OCI-LY7 (cell line): ENCODE data around the gene PLIN5. TPM values are rescaled to one million over a fixed set of nuclear protein-coding genes. Genes with fewer than 3 reads are reported as not detected.
A peak's percentile ranks its signal among the peaks of the same experiment; 100 is the strongest.

ENCODE experiments used
- BruUV-seq: library from RNA; stranded (reverse); fragments of 400-500 nt; replicated peaks from 2 replicates; lab custom pipeline; 2021; lab: Mats Ljungman, UMichigan
- CTCF ChIA-PET: fragments of 300-600 bp; sonication (Branson Sonifier 250); formaldehyde crosslinking; loops from one replicate; lab custom pipeline; 2022; ENCODE audit warnings: antibody characterized with exemption; ENCODE audit not compliant: unreplicated experiment; lab: Charles Lee
- POLR2A ChIA-PET: fragments of 300-600 bp; sonication (Branson Sonifier 250); formaldehyde crosslinking; loops from one replicate; lab custom pipeline; 2022; ENCODE audit warnings: antibody characterized with exemption; lab: Charles Lee
- DNase-seq: peaks from one replicate; pipeline ENCODE4 v3.0.0-alpha.2; 2015; ENCODE audit warnings: low spot score
- H2AFZ ChIP-seq: fragments of 200-600 bp; sonication (generic), shearing (Covaris generic); 2 replicates; pipeline ENCODE4 v1.6.1; 2014; ENCODE audit warnings: mild to moderate bottlenecking, antibody characterized with exemption, low read length, moderate library complexity
- H3K27ac ChIP-seq: fragments of 200-600 bp; sonication (generic); 2 replicates; pipeline ENCODE4 v1.5.1; 2014; ENCODE audit warnings: mixed run types, low read depth, mild to moderate bottlenecking, moderate library complexity, low read length, inconsistent platforms; ENCODE audit not compliant: poor library complexity, severe bottlenecking
- H3K36me3 ChIP-seq: fragments of 200-600 bp; sonication (generic); 2 replicates; pipeline ENCODE4 v1.6.1; 2014; ENCODE audit warnings: mild to moderate bottlenecking, antibody characterized with exemption, low read length, moderate library complexity, mixed read lengths; ENCODE audit not compliant: insufficient read depth
- H3K4me1 ChIP-seq: fragments of 200-600 bp; sonication (generic); 2 replicates; pipeline ENCODE4 v1.5.1; 2014; ENCODE audit warnings: mild to moderate bottlenecking, low read length; ENCODE audit not compliant: insufficient read depth, poor library complexity, severe bottlenecking
- H3K4me2 ChIP-seq: fragments of 200-600 bp; sonication (generic); 2 replicates; pipeline ENCODE4 v1.6.1; 2014; ENCODE audit warnings: mild to moderate bottlenecking, low read length
- H3K4me3 ChIP-seq: fragments of 200-600 bp; sonication (generic); 2 replicates; pipeline ENCODE4 v1.5.1; 2014; ENCODE audit warnings: mild to moderate bottlenecking, low read depth, low read length; ENCODE audit not compliant: poor library complexity, severe bottlenecking
- H3K79me2 ChIP-seq: fragments of 200-600 bp; sonication (generic); 2 replicates; pipeline ENCODE4 v1.6.1; 2016; ENCODE audit warnings: low read depth, mild to moderate bottlenecking, low read length, moderate library complexity, mixed read lengths; ENCODE audit not compliant: insufficient read depth
- H3K9me2 ChIP-seq: fragments of 200-600 bp; sonication (generic); 2 replicates; pipeline ENCODE4 v1.6.1; 2016; ENCODE audit warnings: mild to moderate bottlenecking, low read length, mixed read lengths; ENCODE audit not compliant: insufficient read depth
- H3K9me3 ChIP-seq: fragments of 200-600 bp; sonication (generic); 2 replicates; pipeline ENCODE4 v1.6.1; 2014; ENCODE audit warnings: mild to moderate bottlenecking, mixed run types, low read length, mixed read lengths
- H4K20me1 ChIP-seq: fragments of 200-600 bp; sonication (generic); 2 replicates; pipeline ENCODE4 v1.6.1; 2014; ENCODE audit warnings: mild to moderate bottlenecking, antibody characterized with exemption, low read length, moderate library complexity, mixed read lengths; ENCODE audit not compliant: insufficient read depth
- EZH2phosphoT487 ChIP-seq: fragments of 200-600 bp; sonication (generic); IDR thresholded peaks from 2 replicates; pipeline ENCODE4 v1.6.1; 2018; ENCODE audit warnings: low read depth, borderline replicate concordance, mild to moderate bottlenecking, mixed run types, antibody characterized with exemption, low read length, moderate library complexity, mixed read lengths
- intact Hi-C: fragments of 100-400 bp; cut with micrococcal nuclease; formaldehyde crosslinking; loops from one replicate; pipeline ENCODE4 v1.10.0; 2022; ENCODE audit not compliant: unreplicated experiment
- total RNA-seq, 2 experiments: library from RNA; depleted of rRNA in 1 of 2; stranded (reverse); fragments of >200 nt in 1 of 2; shearing (Covaris generic) in 1 of 2; gene quantifications; 2 replicates each; pipeline ENCODE4 v1.2.3, GENCODE V29; 2014 to 2022
- TF ChIP-seq, protein P1 (sequence below): fragments of 200-600 bp; sonication (generic); conservative IDR thresholded peaks from 2 replicates; pipeline ENCODE4 v1.5.1; 2014; ENCODE audit warnings: mild to moderate bottlenecking, antibody characterized with exemption, low read length, moderate library complexity, mixed read lengths

The PLIN5 gene
- total RNA-seq, 2 experiments from 2014 or later = 0.85 to 1.9 TPM

DNA sequence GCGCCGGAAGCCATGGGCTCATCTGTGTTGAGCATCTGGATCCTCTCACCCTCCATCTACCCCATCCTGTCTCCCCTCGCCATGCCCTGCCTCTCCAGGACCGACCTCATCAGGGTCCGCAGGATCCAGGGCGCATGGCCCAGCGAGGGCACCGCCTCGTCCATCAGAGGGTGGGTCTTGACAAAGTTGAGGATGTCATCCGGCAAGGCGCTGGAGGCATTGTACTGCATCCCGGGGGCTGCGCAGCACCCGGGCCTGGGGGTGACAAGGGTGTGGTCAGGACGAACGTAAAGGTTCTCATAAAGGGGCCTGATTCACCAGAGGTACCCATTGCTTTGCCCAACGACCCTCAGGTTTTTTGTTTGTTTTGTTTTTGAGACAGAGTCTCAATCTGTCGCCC lies 15.0 kb upstream of the PLIN5 start:
- Histone ChIP-seq H3K36me3 (no peaks in the 10 kb centered on the region), H3K9me3 (no peaks in the 10 kb centered on the region), H3K27ac (no peak overlapping the region), H3K9me2 (no peaks in the 10 kb centered on the region), H3K79me2 (no peaks in the 10 kb centered on the region), H4K20me1 (no peaks in the 10 kb centered on the region), H3K4me3 (no peak overlapping the region), H3K4me2 (no peak overlapping the region), H3K4me1 (no peaks in the 10 kb centered on the region), H2AFZ (no peak overlapping the region)
- no TSS peak for BruUV-seq
- intact Hi-C loops = no loop called here
- TF ChIP-seq, protein P1, sequence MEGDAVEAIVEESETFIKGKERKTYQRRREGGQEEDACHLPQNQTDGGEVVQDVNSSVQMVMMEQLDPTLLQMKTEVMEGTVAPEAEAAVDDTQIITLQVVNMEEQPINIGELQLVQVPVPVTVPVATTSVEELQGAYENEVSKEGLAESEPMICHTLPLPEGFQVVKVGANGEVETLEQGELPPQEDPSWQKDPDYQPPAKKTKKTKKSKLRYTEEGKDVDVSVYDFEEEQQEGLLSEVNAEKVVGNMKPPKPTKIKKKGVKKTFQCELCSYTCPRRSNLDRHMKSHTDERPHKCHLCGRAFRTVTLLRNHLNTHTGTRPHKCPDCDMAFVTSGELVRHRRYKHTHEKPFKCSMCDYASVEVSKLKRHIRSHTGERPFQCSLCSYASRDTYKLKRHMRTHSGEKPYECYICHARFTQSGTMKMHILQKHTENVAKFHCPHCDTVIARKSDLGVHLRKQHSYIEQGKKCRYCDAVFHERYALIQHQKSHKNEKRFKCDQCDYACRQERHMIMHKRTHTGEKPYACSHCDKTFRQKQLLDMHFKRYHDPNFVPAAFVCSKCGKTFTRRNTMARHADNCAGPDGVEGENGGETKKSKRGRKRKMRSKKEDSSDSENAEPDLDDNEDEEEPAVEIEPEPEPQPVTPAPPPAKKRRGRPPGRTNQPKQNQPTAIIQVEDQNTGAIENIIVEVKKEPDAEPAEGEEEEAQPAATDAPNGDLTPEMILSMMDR = no peak
- no peak for TF ChIP-seq EZH2phosphoT487
- DNase-seq = no peak
- ChIA-PET POLR2A (no interaction called here), CTCF (interaction anchor here (0.5 kb wide), 1 partner anchor 15 kb away, joined by 3 read pairs; the partner anchor contains the start of gene PLIN5)

DNA sequence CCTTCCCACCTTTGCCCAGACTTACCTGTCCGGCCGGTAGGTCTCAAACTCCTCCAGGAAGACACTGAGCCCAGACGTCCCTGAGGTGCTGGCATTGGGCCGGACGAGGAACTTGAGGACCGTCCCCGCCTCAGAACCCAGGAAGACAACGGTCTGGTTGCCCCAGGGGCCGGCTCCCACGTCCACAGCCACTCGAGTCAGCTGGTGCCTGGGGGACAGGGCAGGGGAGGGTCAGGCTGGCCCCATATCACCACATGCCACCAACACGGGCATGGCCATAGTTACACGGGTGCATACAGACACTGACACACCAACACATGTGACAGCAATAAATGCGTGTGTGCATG lies 13.2 kb upstream of the PLIN5 start:
- H3K36me3 ChIP-seq = no peaks in the 10 kb centered on the region
- CTCF ChIA-PET = no interaction called here
- no peak overlapping the region for H3K4me2 ChIP-seq
- H3K79me2 ChIP-seq = no peaks in the 10 kb centered on the region
- no peak overlapping the region for H3K27ac ChIP-seq
- DNase-seq = no peak
- H4K20me1 ChIP-seq = no peaks in the 10 kb centered on the region
- TF ChIP-seq EZH2phosphoT487 = no peak
- no peak overlapping the region for H3K4me3 ChIP-seq
- BruUV-seq = no TSS peak
- no peaks in the 10 kb centered on the region for H3K4me1 ChIP-seq
- POLR2A ChIA-PET = no interaction called here
- intact Hi-C loops = no loop called here
- H3K9me3 ChIP-seq = no peaks in the 10 kb centered on the region
- H2AFZ ChIP-seq = no peak overlapping the region
- H3K9me2 ChIP-seq = no peaks in the 10 kb centered on the region

DNA sequence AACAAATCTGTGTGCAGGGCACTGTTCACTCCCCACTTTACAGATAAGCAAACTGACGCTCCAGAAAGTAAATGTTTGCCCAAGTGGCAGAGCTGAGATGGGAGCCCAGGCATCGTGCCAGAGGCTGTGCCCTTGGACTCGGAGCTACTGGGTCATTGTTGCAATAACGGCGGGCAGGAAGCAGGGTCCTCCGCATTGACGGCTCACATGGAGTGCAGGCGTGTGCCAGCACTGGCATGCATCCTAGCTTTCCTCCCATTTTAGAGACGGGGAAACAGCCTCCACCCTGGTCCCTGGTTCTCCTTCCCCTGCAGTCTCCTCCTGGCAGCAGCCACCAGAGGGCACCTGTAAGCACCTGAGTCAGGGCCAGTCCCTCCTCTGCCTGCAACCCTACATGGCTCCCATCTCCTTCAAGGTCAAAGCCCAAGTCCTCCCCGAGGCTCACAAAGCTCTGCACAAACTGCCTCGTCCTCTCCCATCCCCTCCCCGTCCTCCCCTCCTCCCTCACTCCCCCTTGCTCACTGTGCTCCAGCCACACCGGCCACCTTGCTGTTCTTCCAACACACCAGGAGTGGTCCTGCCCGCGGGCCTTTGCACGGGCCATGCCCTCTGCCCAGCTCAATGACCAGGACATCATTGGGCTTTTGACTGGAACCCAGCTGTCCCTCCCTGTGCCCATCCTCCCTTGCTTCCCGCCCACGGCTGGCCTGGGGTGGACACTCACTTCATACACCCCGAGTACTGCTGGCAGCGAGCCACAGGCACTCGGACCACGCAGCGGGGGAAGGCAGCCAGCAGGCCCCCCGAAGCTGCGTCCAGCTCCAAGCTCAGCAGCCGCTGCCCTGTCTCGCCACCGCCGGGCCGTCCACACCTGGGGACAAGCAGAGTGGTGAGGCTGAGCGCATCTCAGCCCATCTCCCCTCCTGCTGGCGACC lies 12.5 kb upstream of the PLIN5 start:
- DNase-seq = peak; percentile 28
- H3K9me3 ChIP-seq = no peaks in the 10 kb centered on the region
- intact Hi-C loops = no loop called here
- ChIA-PET CTCF (interaction anchor here (0.7 kb wide), 1 partner anchor 18 kb away, joined by 3 read pairs; no protein-coding TSS in a partner anchor), POLR2A (no interaction called here)
- no peak overlapping the region for H2AFZ ChIP-seq
- no peak overlapping the region for H3K27ac ChIP-seq
- H4K20me1 ChIP-seq = no peaks in the 10 kb centered on the region
- H3K4me1 ChIP-seq = no peaks in the 10 kb centered on the region
- H3K4me2 ChIP-seq = no peak overlapping the region
- BruUV-seq = no TSS peak
- TF ChIP-seq, protein P1 = peak; percentile 67
- TF ChIP-seq EZH2phosphoT487 = no peak
- H3K79me2 ChIP-seq = no peaks in the 10 kb centered on the region
- H3K4me3 ChIP-seq = no peak overlapping the region
- H3K36me3 ChIP-seq = no peaks in the 10 kb centered on the region
- H3K9me2 ChIP-seq = no peaks in the 10 kb centered on the region
